Measurements from ENCODE around the gene ANKRD65.
"Not testable (repeated sequence)": the region's sequence is repeated elsewhere in the genome, so short reads cannot be mapped to it uniquely, and the experiment has no call there.

The ANKRD65 gene

DNA sequence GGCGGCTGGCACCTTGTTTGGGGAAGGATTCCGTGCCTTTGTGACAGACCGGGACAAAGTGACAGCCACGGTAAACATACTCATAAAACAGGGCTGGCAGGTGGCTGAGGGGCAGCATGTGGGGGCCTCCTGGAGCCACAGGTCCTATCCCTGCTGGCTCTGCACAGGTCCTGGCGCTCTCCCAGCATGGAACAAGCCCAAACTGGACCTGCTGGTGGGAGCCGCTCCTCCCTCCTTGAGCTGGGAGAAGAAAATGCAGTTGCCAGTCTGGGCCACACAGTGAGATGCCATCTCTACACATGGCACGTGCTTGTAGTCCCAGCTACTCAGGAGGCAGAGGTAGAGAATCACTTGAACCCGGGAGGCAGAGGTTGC, 31.3 kb upstream of the ANKRD65 start:
- H3K9me3 ChIP-seq (ENCODE audit: control extremely low read depth in 1 of 5, control insufficient read depth in 4 of 5, insufficient read depth in 2 of 5, low read depth in 1 of 5, low read length in 4 of 5); POLR2A ChIA-PET; H3K27ac ChIP-seq (ENCODE audit: insufficient read depth in 1 of 2, low read depth in 1 of 2, low read length in 2 of 2, poor library complexity in 1 of 2, severe bottlenecking in 2 of 2); H3K27me3 ChIP-seq (replicated peaks in 2 of 5; ENCODE audit: control insufficient read depth in 4 of 5, insufficient read depth in 5 of 5, low read length in 4 of 5); H3K36me3 ChIP-seq (ENCODE audit: control insufficient read depth in 4 of 4, insufficient read depth in 4 of 4, low read length in 3 of 4); H3K4me1 ChIP-seq (ENCODE audit: control extremely low read depth in 1 of 4, control insufficient read depth in 4 of 4, insufficient read depth in 4 of 4, low read length in 3 of 4); H3K4me3 ChIP-seq (ENCODE audit: control insufficient read depth in 1 of 7, extremely low read depth in 1 of 7, insufficient read depth in 4 of 7, low read depth in 2 of 7, low read length in 6 of 7); DNase-seq: not testable (repeated sequence)
- 98% methylated on average over 7 of the region's 8 CpGs for WGBS (ENCODE audit: insufficient coverage)
- CTCF ChIA-PET: interaction anchor here (2.5 kb wide), 1 partner anchor 11 kb away, joined by 11 read pairs; no protein-coding TSS in a partner anchor

DNA sequence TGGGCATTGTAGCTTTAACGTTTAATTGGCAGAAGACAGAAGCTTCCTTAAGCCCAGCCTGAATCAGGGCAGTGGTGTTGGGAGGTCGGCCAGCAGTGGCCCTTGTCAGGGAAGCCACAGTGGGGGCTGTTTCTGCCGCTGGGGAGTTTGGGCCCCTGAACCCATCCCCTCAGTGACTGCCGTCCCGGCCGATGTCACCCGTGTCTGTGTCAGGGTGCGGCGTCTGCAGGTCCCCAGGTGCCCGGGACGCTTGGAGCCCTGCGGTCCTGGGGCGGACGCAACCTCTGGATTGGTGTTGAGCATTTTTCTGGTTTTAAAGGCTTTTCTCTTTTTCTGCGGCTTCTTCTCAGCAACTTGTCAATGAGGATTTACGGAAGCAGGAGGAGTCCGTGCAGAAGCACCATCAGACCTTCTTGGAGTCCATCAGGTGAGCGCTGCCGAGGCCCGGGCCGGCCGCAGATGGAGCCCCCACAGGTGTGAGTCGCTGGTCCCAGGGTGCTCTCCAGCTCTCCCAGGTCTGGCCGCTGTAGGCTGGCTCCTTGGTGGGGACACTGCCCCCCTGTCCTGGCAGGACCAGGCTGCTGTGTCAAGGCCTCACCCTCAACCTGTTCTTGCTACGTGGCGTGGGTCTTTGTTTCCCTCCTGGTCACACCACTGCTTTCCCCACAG, 30.8 kb upstream of the ANKRD65 start:
- H3K36me3 ChIP-seq (ENCODE audit: control insufficient read depth in 4 of 4, insufficient read depth in 4 of 4, low read length in 3 of 4): no peaks in the 10 kb centered on the region
- ChIA-PET CTCF (interaction anchor here (1.6 to 2.5 kb wide), 3 partner anchors 9 to 15 kb away, joined by 4 to 11 read pairs (median 5); no protein-coding TSS in a partner anchor), POLR2A (no interaction called here)
- no peak overlapping the region for H3K27ac ChIP-seq (ENCODE audit: insufficient read depth in 1 of 2, low read depth in 1 of 2, low read length in 2 of 2, poor library complexity in 1 of 2, severe bottlenecking in 2 of 2)
- H3K4me3 ChIP-seq (ENCODE audit: control insufficient read depth in 1 of 7, extremely low read depth in 1 of 7, insufficient read depth in 4 of 7, low read depth in 2 of 7, low read length in 6 of 7): no peak overlapping the region
- DNase-seq: no peak
- no peaks in the 10 kb centered on the region for H3K9me3 ChIP-seq (ENCODE audit: control extremely low read depth in 1 of 5, control insufficient read depth in 4 of 5, insufficient read depth in 2 of 5, low read depth in 1 of 5, low read length in 4 of 5)
- H3K4me1 ChIP-seq (ENCODE audit: control extremely low read depth in 1 of 4, control insufficient read depth in 4 of 4, insufficient read depth in 4 of 4, low read length in 3 of 4): no peaks in the 10 kb centered on the region
- H3K27me3 ChIP-seq (replicated peaks in 2 of 5; ENCODE audit: control insufficient read depth in 4 of 5, insufficient read depth in 5 of 5, low read length in 4 of 5): peaks cover 0 to 2% (median 0%) of the 10 kb centered on the region in 5 experiments
- 96% methylated on average over 26 of the region's 26 CpGs for whole genome bisulfite sequencing (ENCODE audit: insufficient coverage)

DNA sequence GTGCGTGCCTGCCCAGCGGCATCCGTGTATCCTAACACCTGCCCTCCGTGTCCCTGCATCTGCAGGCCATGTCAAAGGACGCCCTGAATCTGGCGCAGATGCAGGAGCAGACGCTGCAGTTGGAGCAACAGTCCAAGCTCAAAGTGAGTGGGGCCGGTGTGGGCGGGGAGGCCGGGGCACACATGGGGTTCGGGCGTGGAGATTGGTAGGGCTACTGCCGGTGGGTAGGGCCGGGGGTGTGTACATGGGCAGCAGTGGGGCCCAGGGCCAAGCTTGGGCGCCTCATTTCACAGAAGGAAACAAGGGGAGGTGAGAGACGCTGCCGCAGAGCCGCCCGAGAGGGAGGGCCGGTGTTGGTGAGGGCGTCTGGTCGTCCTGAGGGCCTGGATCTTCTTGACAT, 29.5 kb upstream of the ANKRD65 start:
- H3K9me3 ChIP-seq (ENCODE audit: control extremely low read depth in 1 of 5, control insufficient read depth in 4 of 5, insufficient read depth in 2 of 5, low read depth in 1 of 5, low read length in 4 of 5); H3K4me3 ChIP-seq (ENCODE audit: control insufficient read depth in 1 of 7, extremely low read depth in 1 of 7, insufficient read depth in 4 of 7, low read depth in 2 of 7, low read length in 6 of 7); POLR2A ChIA-PET; H3K4me1 ChIP-seq (ENCODE audit: control extremely low read depth in 1 of 4, control insufficient read depth in 4 of 4, insufficient read depth in 4 of 4, low read length in 3 of 4); DNase-seq; H3K27me3 ChIP-seq (replicated peaks in 2 of 5; ENCODE audit: control insufficient read depth in 4 of 5, insufficient read depth in 5 of 5, low read length in 4 of 5); H3K27ac ChIP-seq (ENCODE audit: insufficient read depth in 1 of 2, low read depth in 1 of 2, low read length in 2 of 2, poor library complexity in 1 of 2, severe bottlenecking in 2 of 2); H3K36me3 ChIP-seq (ENCODE audit: control insufficient read depth in 4 of 4, insufficient read depth in 4 of 4, low read length in 3 of 4): not testable (repeated sequence)
- 94% methylated on average over 22 of the region's 22 CpGs for WGBS (ENCODE audit: insufficient coverage)
- CTCF ChIA-PET: interaction anchor here (1.6 to 2.5 kb wide), 3 partner anchors 9 to 14 kb away, joined by 4 to 11 read pairs (median 5); no protein-coding TSS in a partner anchor

DNA sequence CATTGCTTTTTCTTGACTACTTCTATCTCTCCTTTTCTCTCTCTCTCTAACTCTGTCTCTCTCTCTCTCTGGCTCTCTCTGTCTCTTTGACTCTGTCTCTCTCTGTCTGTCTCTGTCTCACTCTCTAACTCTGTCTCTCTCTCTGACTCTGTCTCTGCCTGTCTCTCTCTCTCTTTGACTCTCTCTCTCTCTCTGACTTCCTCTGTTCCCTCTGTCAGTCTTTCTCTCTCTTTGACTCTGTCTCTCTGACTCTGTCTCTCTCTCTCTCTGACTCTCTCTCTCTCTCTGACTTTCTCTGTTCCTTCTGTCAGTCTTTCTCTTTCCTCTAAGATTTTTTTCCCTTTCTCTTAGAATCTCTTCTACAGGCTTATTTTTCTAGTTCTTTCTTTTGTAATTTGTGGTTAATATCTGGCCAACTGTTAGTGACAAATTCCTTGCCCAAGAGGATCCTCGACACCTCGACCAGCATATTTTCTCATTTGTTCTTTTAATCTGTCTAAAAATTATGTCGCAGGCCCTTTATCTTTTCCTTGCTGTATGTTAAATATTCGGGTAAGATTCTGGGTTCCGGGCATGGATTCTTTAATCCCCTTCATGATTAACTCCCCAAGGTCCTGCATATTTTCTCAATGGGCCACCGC, 28.1 kb upstream of the ANKRD65 start, which contains the start of gene ATAD3C:
Gene ATAD3C (plus strand): TSS at position 591 of the 641 bp plus-strand sequence. CDS start 995 bp downstream, outside the sequence.
- Histone ChIP-seq H3K27ac (ENCODE audit: insufficient read depth in 1 of 2, low read depth in 1 of 2, low read length in 2 of 2, poor library complexity in 1 of 2, severe bottlenecking in 2 of 2) (no peak within 1 kb of the TSS), H3K4me3 (ENCODE audit: control insufficient read depth in 1 of 7, extremely low read depth in 1 of 7, insufficient read depth in 4 of 7, low read depth in 2 of 7, low read length in 6 of 7) (no peak within 1 kb of the TSS), H3K9me3 (ENCODE audit: control extremely low read depth in 1 of 5, control insufficient read depth in 4 of 5, insufficient read depth in 2 of 5, low read depth in 1 of 5, low read length in 4 of 5) (no peaks in the 10 kb centered on the region), H3K27me3 (replicated peaks in 2 of 5; ENCODE audit: control insufficient read depth in 4 of 5, insufficient read depth in 5 of 5, low read length in 4 of 5) (peaks cover 0 to 2% (median 0%) of the 10 kb centered on the region in 5 experiments), H3K36me3 (ENCODE audit: control insufficient read depth in 4 of 4, insufficient read depth in 4 of 4, low read length in 3 of 4) (no peaks in the 10 kb centered on the region), H3K4me1 (ENCODE audit: control extremely low read depth in 1 of 4, control insufficient read depth in 4 of 4, insufficient read depth in 4 of 4, low read length in 3 of 4) (no peaks in the 10 kb centered on the region)
- CTCF ChIA-PET: interaction anchor here (0.9 kb wide), 1 partner anchor 9 kb away, joined by 4 read pairs; no protein-coding TSS in a partner anchor
- 89% methylated on average over 4 of the region's 6 CpGs for WGBS (ENCODE audit: insufficient coverage)
- no peak for DNase-seq
- POLR2A ChIA-PET: no interaction called here

DNA sequence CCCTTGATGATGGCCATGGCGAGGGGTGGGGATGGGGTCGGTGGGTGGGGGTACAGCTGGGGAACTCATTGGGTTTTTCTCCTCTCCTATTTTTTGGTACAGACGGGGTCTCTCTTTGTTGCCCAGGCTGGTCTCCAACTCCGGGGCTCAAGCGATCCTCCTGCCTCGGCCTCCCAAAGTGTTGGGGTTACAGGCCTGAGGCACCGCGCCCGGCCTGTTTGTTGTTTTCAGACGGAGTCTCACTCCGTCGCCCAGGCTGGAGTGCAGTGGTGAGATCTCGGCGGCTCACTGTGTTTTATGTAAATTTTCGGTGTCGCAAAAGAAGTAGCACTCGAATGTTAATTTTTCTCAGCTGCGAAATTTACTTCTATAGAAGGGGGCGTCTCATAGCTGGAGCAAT, 25.6 kb upstream of the ANKRD65 start:
- H3K4me1 ChIP-seq (ENCODE audit: control extremely low read depth in 1 of 4, control insufficient read depth in 4 of 4, insufficient read depth in 4 of 4, low read length in 3 of 4); POLR2A ChIA-PET; H3K4me3 ChIP-seq (ENCODE audit: control insufficient read depth in 1 of 7, extremely low read depth in 1 of 7, insufficient read depth in 4 of 7, low read depth in 2 of 7, low read length in 6 of 7); H3K9me3 ChIP-seq (ENCODE audit: control extremely low read depth in 1 of 5, control insufficient read depth in 4 of 5, insufficient read depth in 2 of 5, low read depth in 1 of 5, low read length in 4 of 5); CTCF ChIA-PET; DNase-seq; H3K27me3 ChIP-seq (replicated peaks in 2 of 5; ENCODE audit: control insufficient read depth in 4 of 5, insufficient read depth in 5 of 5, low read length in 4 of 5); H3K36me3 ChIP-seq (ENCODE audit: control insufficient read depth in 4 of 4, insufficient read depth in 4 of 4, low read length in 3 of 4); H3K27ac ChIP-seq (ENCODE audit: insufficient read depth in 1 of 2, low read depth in 1 of 2, low read length in 2 of 2, poor library complexity in 1 of 2, severe bottlenecking in 2 of 2): not testable (repeated sequence)
- no CpG with 5 or more reads among the region's 19 CpGs for WGBS (ENCODE audit: insufficient coverage)

DNA sequence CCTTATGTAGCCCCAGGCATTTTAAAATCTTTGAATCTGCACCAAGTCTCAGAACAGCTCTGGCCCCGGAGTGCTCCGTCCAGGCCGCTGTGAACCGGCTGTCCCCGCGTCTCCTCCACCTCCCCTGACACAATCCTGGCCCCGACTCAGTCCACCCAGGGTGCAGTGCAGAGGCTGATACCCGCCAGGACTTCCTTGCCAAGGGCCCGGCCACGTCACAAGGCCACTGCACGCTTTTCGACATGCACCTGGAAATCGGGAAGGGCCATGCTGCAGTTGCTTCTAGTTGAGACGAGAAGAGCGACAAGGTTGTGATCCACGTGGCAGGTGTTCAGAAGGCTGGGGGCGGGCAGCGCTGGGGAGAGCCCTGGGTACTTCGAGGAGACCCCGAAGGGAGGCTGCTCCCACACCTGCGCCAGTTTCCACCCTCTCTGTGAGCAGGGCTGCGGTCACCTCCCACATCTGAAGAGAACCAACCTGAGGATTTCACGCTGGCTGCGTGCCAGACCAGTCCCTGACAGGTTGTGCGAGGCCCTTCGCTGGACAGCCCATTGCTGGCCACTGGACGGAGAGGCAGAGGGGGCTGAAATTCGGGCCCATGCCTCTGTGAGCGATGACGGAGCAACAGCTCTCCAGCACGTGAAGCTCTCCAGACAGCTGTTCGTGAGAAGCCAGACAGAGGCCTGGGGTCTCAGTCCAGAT, 21.1 kb upstream of the ANKRD65 start:
- no peak overlapping the region for H3K4me3 ChIP-seq (ENCODE audit: control insufficient read depth in 1 of 7, extremely low read depth in 1 of 7, insufficient read depth in 4 of 7, low read depth in 2 of 7, low read length in 6 of 7)
- ChIA-PET POLR2A (interaction anchor here (1.6 kb wide), 1 partner anchor 35 kb away, joined by 6 read pairs; no protein-coding TSS in a partner anchor), CTCF (interaction anchor here (0.7 to 2.9 kb wide), 11 partner anchors 9 to 62 kb away, joined by 3 to 17 read pairs (median 6); partner anchors contain the start of gene MRPL20)
- H3K27me3 ChIP-seq (replicated peaks in 2 of 5; ENCODE audit: control insufficient read depth in 4 of 5, insufficient read depth in 5 of 5, low read length in 4 of 5): peaks cover 0 to under 1% (median 0%) of the 10 kb centered on the region in 5 experiments
- DNase-seq: no peak
- no peaks in the 10 kb centered on the region for H3K36me3 ChIP-seq (ENCODE audit: control insufficient read depth in 4 of 4, insufficient read depth in 4 of 4, low read length in 3 of 4)
- no peaks in the 10 kb centered on the region for H3K9me3 ChIP-seq (ENCODE audit: control extremely low read depth in 1 of 5, control insufficient read depth in 4 of 5, insufficient read depth in 2 of 5, low read depth in 1 of 5, low read length in 4 of 5)
- H3K27ac ChIP-seq (ENCODE audit: insufficient read depth in 1 of 2, low read depth in 1 of 2, low read length in 2 of 2, poor library complexity in 1 of 2, severe bottlenecking in 2 of 2): no peak overlapping the region
- WGBS (ENCODE audit: insufficient coverage): 93% methylated on average over 30 of the region's 32 CpGs
- peaks cover 0 to 27% (median 19%) of the 10 kb centered on the region in 4 experiments for H3K4me1 ChIP-seq (ENCODE audit: control extremely low read depth in 1 of 4, control insufficient read depth in 4 of 4, insufficient read depth in 4 of 4, low read length in 3 of 4)
